Osteocyte (in vitro differentiated cells): Measurements from ENCODE around the gene KLHL21. TPM values are rescaled to one million over a fixed set of nuclear protein-coding genes. Genes with fewer than 3 reads are reported as not detected.
A peak's percentile ranks its signal among the peaks of the same experiment; 100 is the strongest.
"Not testable (repeated sequence)": the region's sequence is repeated elsewhere in the genome, so short reads cannot be mapped to it uniquely, and the experiment has no call there.

Experiments
- DNase-seq: peaks from one replicate; pipeline ENCODE4 v3.0.0; 2021; ENCODE audit warnings: mixed read lengths; ENCODE audit not compliant: unreplicated experiment; ENCODE audit errors: extremely low spot score
- H3K27ac Mint-ChIP-seq: one replicate; pipeline ENCODE4 v1.8.0; 2021; ENCODE audit warnings: mild to moderate bottlenecking, mixed read lengths; ENCODE audit not compliant: unreplicated experiment
- H3K27me3 Mint-ChIP-seq: one replicate; pipeline ENCODE4 v1.8.0; 2021; ENCODE audit warnings: mixed read lengths; ENCODE audit not compliant: unreplicated experiment
- H3K36me3 Mint-ChIP-seq: one replicate; pipeline ENCODE4 v1.8.0; 2021; ENCODE audit warnings: mixed read lengths; ENCODE audit not compliant: unreplicated experiment
- H3K4me1 Mint-ChIP-seq: one replicate; pipeline ENCODE4 v1.8.0; 2021; ENCODE audit warnings: mixed read lengths; ENCODE audit not compliant: unreplicated experiment
- H3K4me3 Mint-ChIP-seq: one replicate; pipeline ENCODE4 v1.8.0; 2021; ENCODE audit warnings: mild to moderate bottlenecking, moderate library complexity, mixed read lengths; ENCODE audit not compliant: unreplicated experiment
- H3K9me3 Mint-ChIP-seq: one replicate; pipeline ENCODE4 v1.8.0; 2021; ENCODE audit warnings: mixed read lengths; ENCODE audit not compliant: unreplicated experiment
- total RNA-seq: library from RNA; stranded (reverse); gene quantifications from 2 replicates; pipeline ENCODE4 v1.2.1, GENCODE V29; 2021
- TF ChIP-seq, protein P1 (sequence below): fragments of 200-600 bp; sonication (generic); IDR thresholded peaks from 2 replicates; pipeline ENCODE4 v1.5.0; 2021; ENCODE audit warnings: antibody characterized with exemption, mild to moderate bottlenecking, moderate library complexity

The KLHL21 gene
- total RNA-seq, 1 donor from 2014 or later = 27.5 TPM

DNA sequence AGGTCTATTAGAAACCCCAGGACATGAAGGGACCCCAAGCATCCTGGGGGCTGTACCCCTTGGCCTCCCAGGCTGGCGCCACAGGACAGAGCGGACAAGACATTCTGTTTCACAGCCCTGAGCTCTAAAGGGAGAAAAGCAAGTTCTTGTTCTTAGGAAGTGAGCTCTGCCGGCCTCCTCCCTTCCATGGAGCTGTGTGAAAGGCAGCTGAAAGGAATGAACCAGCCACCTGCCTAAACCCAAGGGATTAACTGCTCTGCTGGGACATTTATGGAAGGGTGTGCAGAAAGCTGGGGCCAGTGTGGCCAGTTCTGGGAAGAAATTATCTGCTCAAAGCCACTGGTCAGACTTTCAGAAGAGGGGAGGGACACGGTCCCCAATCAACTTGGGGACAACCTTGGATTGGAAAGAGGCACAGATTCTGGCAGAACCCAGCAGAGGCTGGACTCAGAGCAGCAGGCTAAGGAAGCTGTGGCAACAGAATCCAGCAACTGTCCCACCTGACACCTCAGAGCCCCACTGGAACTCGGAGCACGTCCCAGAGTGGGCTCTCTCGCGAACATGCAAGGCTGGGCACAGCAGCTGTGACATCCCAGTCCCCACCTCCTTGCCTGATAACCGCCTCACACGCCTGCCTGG, 2.1 kb downstream of the KLHL21 start:
- no peaks in the 10 kb centered on the region for H3K27me3 Mint-ChIP-seq
- TF ChIP-seq, protein P1, sequence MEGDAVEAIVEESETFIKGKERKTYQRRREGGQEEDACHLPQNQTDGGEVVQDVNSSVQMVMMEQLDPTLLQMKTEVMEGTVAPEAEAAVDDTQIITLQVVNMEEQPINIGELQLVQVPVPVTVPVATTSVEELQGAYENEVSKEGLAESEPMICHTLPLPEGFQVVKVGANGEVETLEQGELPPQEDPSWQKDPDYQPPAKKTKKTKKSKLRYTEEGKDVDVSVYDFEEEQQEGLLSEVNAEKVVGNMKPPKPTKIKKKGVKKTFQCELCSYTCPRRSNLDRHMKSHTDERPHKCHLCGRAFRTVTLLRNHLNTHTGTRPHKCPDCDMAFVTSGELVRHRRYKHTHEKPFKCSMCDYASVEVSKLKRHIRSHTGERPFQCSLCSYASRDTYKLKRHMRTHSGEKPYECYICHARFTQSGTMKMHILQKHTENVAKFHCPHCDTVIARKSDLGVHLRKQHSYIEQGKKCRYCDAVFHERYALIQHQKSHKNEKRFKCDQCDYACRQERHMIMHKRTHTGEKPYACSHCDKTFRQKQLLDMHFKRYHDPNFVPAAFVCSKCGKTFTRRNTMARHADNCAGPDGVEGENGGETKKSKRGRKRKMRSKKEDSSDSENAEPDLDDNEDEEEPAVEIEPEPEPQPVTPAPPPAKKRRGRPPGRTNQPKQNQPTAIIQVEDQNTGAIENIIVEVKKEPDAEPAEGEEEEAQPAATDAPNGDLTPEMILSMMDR = no peak
- peak overlapping the region; percentile 93 for H3K27ac Mint-ChIP-seq
- peak overlapping the region; percentile 96 for H3K4me3 Mint-ChIP-seq
- DNase-seq = no peak
- peaks cover 10% of the 10 kb centered on the region for H3K36me3 Mint-ChIP-seq
- H3K4me1 Mint-ChIP-seq = peaks cover 35% of the 10 kb centered on the region
- H3K9me3 Mint-ChIP-seq = no peaks in the 10 kb centered on the region

DNA sequence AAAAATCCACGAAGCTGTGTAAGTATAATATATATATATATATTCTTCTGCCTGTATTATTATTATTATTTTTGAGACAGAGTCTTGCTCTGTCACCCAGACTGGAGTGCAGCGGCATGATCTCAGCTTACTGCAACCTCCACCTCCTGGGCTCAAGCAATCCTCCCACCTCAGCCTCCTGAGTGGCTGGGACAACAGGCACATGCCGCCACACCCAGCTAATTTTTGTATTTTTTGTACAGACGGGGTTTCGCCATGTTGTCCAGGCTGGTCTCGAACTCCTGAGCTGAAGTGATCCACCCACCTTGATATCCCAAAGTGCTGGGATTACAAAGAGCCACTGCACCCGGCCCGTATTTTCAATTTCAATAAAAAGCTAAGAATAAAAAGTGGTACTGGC, 2.7 kb downstream of the KLHL21 start:
- H3K27me3 Mint-ChIP-seq, DNase-seq, H3K9me3 Mint-ChIP-seq: not testable (repeated sequence)
- Mint-ChIP-seq H3K36me3 (peaks cover 14% of the 10 kb centered on the region), H3K27ac (peak overlapping the region; percentile 93), H3K4me1 (peaks cover 33% of the 10 kb centered on the region), H3K4me3 (peak overlapping the region; percentile 96)

DNA sequence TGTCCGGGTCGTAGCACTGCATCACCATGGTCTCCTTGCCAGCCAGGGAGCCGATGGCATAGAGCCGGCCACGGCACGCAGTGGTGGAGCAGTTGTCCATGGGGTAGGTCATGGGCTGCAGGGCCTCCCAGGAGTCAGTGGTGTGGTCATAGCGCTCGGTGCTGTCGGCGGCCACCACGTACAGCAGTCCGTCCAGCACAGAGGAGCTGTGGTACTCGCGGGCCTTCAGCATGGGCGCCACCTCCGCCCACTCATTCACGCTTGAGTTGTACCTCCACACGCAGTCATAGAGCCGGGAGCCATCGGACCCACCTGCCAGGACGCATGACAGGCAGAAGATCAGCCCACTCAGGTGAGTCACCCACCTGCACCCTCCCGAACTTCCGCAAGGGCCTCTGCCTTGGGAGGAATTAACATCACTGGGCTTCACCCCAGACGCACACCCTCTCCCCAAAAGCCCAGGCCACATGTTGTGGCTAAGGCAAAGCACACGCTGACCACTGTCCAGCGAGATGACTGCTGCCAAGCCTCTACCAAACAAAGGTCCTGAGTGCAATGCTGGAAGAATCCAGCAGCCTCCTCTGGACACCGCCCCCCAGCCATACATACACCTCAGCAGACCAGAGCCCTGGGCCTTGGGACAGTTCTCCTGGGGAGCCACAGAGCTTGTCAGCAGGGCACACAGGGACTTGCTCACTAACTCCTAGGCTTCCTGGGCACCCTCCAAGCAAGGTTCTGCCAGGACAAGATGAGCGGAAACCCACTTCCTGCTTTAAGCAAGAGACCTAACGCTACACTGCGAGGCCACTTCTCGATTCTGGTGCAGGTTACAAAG, 3.3 kb downstream of the KLHL21 start:
- Mint-ChIP-seq H3K4me1 (peaks cover 29% of the 10 kb centered on the region), H3K27me3 (no peaks in the 10 kb centered on the region), H3K9me3 (no peaks in the 10 kb centered on the region), H3K27ac (no peak overlapping the region), H3K4me3 (peak overlapping the region; percentile 44), H3K36me3 (peaks cover 17% of the 10 kb centered on the region)
- TF ChIP-seq, protein P1 = no peak
- no peak for DNase-seq

DNA sequence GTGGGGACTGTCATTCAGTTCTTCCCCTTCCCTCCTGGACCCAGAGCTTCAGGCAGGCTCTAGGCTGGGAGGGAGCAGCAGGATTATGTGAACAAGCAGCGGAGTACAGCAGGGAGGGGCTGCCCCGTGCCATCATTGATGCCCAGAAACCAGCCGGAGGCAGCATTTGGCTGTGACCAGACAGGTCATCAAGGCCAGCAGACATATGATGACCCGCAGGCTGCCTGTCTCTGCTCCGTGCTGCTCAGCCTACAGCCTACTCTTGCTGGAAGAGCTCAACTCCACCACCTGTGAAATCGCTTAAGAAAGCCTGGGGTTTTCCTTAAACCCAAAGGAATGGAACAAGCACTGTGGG, 4.9 kb downstream of the KLHL21 start:
- Mint-ChIP-seq H3K4me3 (no peak overlapping the region), H3K9me3 (no peaks in the 10 kb centered on the region), H3K4me1 (peaks cover 19% of the 10 kb centered on the region), H3K27me3 (no peaks in the 10 kb centered on the region), H3K36me3 (peaks cover 22% of the 10 kb centered on the region), H3K27ac (no peak overlapping the region)
- DNase-seq = no peak
- TF ChIP-seq, protein P1 = no peak

DNA sequence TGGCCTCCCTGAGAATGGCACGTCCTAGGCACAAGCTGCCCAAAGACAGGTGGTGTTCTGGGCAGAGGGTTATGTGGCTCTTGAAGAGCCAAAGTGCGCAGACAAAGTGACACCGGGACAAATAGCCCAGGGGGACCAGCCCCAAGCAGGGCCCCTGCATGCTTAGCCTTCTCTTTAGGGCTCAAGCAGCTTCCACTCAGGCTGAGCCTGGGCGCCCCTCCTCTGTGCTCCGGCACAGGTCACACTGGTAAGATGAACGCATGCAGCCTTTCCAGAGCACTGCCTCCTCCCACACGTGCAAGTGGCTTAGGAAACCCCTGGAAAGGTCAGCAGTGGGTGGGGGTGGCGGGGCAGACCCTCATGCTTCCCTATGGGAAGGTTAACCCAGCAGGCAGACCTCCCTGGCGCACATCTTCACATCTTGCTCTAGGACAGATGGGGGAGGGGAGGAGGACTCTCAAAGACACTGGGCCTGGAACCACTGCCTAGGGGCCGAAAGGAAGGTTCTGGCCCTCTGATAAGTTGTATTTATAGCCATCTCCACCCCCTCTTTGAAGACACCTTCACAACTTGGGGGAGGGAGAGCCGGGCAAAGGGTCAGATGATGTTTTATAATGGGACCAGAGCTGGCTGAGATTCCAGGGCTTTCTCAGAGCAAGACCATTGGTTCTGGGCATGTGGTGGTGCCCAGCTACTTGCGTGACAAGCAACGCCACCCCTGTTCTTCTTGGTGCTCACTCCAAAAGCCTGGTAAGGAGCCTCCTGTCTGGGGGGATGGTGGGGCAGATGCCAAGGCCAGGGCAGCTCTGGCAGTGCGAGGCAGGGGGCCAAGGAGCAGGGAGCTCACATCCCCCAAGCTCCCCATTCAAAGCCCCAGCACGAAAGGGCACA, 5.5 kb downstream of the KLHL21 start:
- Mint-ChIP-seq H3K27me3 (no peaks in the 10 kb centered on the region), H3K9me3 (no peaks in the 10 kb centered on the region), H3K4me1 (peaks cover 19% of the 10 kb centered on the region), H3K4me3 (no peak overlapping the region), H3K36me3 (peaks cover 22% of the 10 kb centered on the region), H3K27ac (no peak overlapping the region)
- TF ChIP-seq, protein P1 = no peak
- DNase-seq = no peak
